Rectal smooth muscle tissue (tissue), 1 donor: ENCODE data around the gene ATF6.

Experiments used
- H3K27ac ChIP-seq: one replicate; pipeline ENCODE4 v1.7.0; 2013; ENCODE audit warnings: low read depth, low read length, inconsistent platforms
- H3K27me3 ChIP-seq: one replicate; pipeline ENCODE4 v1.7.0; 2013; ENCODE audit warnings: low read length; ENCODE audit not compliant: control insufficient read depth, insufficient read depth
- H3K36me3 ChIP-seq: one replicate; pipeline ENCODE4 v1.7.0; 2013; ENCODE audit warnings: low read length; ENCODE audit not compliant: control insufficient read depth, insufficient read depth
- H3K4me1 ChIP-seq: one replicate; pipeline ENCODE4 v1.7.0; 2013; ENCODE audit warnings: low read length; ENCODE audit not compliant: control insufficient read depth, insufficient read depth
- H3K4me3 ChIP-seq: one replicate; pipeline ENCODE4 v1.7.0; 2013; ENCODE audit warnings: low read length
- H3K9ac ChIP-seq: one replicate; pipeline ENCODE4 v1.7.0; 2013; ENCODE audit warnings: low read length

ATF6 gene

GRCh38 chr1:161982507-161982895, 216.4 kb downstream of the ATF6 start:
- Histone ChIP-seq H3K27ac (no peak overlapping the region), H3K36me3 (peaks cover 2% of the 10 kb centered on the region), H3K9ac (no peak overlapping the region), H3K27me3 (no peaks in the 10 kb centered on the region), H3K4me1 (peaks cover 24% of the 10 kb centered on the region), H3K4me3 (no peak overlapping the region)

GRCh38 chr1:161982917-161983316, 216.8 kb downstream of the ATF6 start:
- Histone ChIP-seq H3K4me1 (peaks cover 24% of the 10 kb centered on the region), H3K27me3 (no peaks in the 10 kb centered on the region), H3K27ac (no peak overlapping the region), H3K4me3 (no peak overlapping the region), H3K36me3 (peaks cover 2% of the 10 kb centered on the region), H3K9ac (no peak overlapping the region)

- no peak overlapping the region for H3K27ac ChIP-seq
- peaks cover 1% of the 10 kb centered on the region for H3K27me3 ChIP-seq
- H3K4me3 ChIP-seq = no peak overlapping the region
- no peak overlapping the region for H3K9ac ChIP-seq
- H3K4me1 ChIP-seq = peaks cover 29% of the 10 kb centered on the region
- H3K36me3 ChIP-seq = peaks cover 2% of the 10 kb centered on the region
These were observed 217.6 kb downstream of the ATF6 start for GRCh38 chr1:161983725-161984124.

GRCh38 chr1:161985301-161985822, 219.2 kb downstream of the ATF6 start:
- no peak overlapping the region for H3K9ac ChIP-seq
- H3K27ac ChIP-seq = peak overlapping the region; percentile 51
- peaks cover 1% of the 10 kb centered on the region for H3K27me3 ChIP-seq
- H3K4me3 ChIP-seq = no peak overlapping the region
- peaks cover 30% of the 10 kb centered on the region for H3K4me1 ChIP-seq
- peaks cover 2% of the 10 kb centered on the region for H3K36me3 ChIP-seq

GRCh38 chr1:161986328-161986727, 220.2 kb downstream of the ATF6 start:
- peaks cover 30% of the 10 kb centered on the region for H3K4me1 ChIP-seq

GRCh38 chr1:161987303-161987702, 221.2 kb downstream of the ATF6 start:
- peak overlapping the region; percentile 86 for H3K27ac ChIP-seq
- no peak overlapping the region for H3K9ac ChIP-seq
- peaks cover 30% of the 10 kb centered on the region for H3K4me1 ChIP-seq
- H3K36me3 ChIP-seq = peaks cover 2% of the 10 kb centered on the region
- peaks cover 1% of the 10 kb centered on the region for H3K27me3 ChIP-seq
- H3K4me3 ChIP-seq = no peak overlapping the region

More at GRCh38 chr1:161986328-161986727, 220.2 kb downstream of the ATF6 start:
- H3K9ac ChIP-seq = no peak overlapping the region
- H3K36me3 ChIP-seq = peaks cover 2% of the 10 kb centered on the region
- peaks cover 1% of the 10 kb centered on the region for H3K27me3 ChIP-seq
- H3K27ac ChIP-seq = peak overlapping the region; percentile 86
- H3K4me3 ChIP-seq = no peak overlapping the region

GRCh38 chr1:161987872-161988271, 221.8 kb downstream of the ATF6 start:
- Histone ChIP-seq H3K4me3 (no peak overlapping the region), H3K27ac (peak overlapping the region; percentile 86), H3K9ac (no peak overlapping the region), H3K36me3 (peaks cover 2% of the 10 kb centered on the region), H3K27me3 (peaks cover 1% of the 10 kb centered on the region), H3K4me1 (peaks cover 30% of the 10 kb centered on the region)

GRCh38 chr1:161988413-161988812, 222.3 kb downstream of the ATF6 start:
- Histone ChIP-seq H3K27me3 (peaks cover 1% of the 10 kb centered on the region), H3K36me3 (peaks cover 3% of the 10 kb centered on the region), H3K9ac (no peak overlapping the region), H3K4me3 (no peak overlapping the region), H3K4me1 (peaks cover 30% of the 10 kb centered on the region), H3K27ac (peak overlapping the region; percentile 86)

- H3K4me1 ChIP-seq = peaks cover 30% of the 10 kb centered on the region
- H3K27me3 ChIP-seq = peaks cover 1% of the 10 kb centered on the region
- H3K27ac ChIP-seq = peak overlapping the region; percentile 86
- H3K4me3 ChIP-seq = no peak overlapping the region
- H3K9ac ChIP-seq = no peak overlapping the region
- H3K36me3 ChIP-seq = peaks cover 2% of the 10 kb centered on the region
These were observed 223.0 kb downstream of the ATF6 start for GRCh38 chr1:161989108-161989507.

GRCh38 chr1:161989786-161990185, 223.7 kb downstream of the ATF6 start:
- peaks cover 34% of the 10 kb centered on the region for H3K4me1 ChIP-seq
- H3K27ac ChIP-seq = no peak overlapping the region
- no peak overlapping the region for H3K9ac ChIP-seq
- H3K27me3 ChIP-seq = peaks cover 1% of the 10 kb centered on the region
- peaks cover 2% of the 10 kb centered on the region for H3K36me3 ChIP-seq
- no peak overlapping the region for H3K4me3 ChIP-seq

GRCh38 chr1:161993576-161993975, 227.5 kb downstream of the ATF6 start:
- H3K4me3 ChIP-seq = no peak overlapping the region
- peaks cover 9% of the 10 kb centered on the region for H3K36me3 ChIP-seq
- no peak overlapping the region for H3K27ac ChIP-seq
- no peak overlapping the region for H3K9ac ChIP-seq
- no peaks in the 10 kb centered on the region for H3K27me3 ChIP-seq
- H3K4me1 ChIP-seq = peaks cover 6% of the 10 kb centered on the region

GRCh38 chr1:161994175-161994668, 228.1 kb downstream of the ATF6 start:
- Histone ChIP-seq H3K27me3 (no peaks in the 10 kb centered on the region), H3K27ac (peak overlapping the region; percentile 15), H3K9ac (no peak overlapping the region), H3K4me1 (peaks cover 3% of the 10 kb centered on the region), H3K4me3 (peak overlapping the region; percentile 35), H3K36me3 (peaks cover 9% of the 10 kb centered on the region)

- H3K4me3 ChIP-seq = no peak overlapping the region
These were observed 231.0 kb downstream of the ATF6 start for GRCh38 chr1:161997152-161997551.

More at GRCh38 chr1:161997152-161997551, 231.0 kb downstream of the ATF6 start:
- H3K36me3 ChIP-seq = peaks cover 13% of the 10 kb centered on the region
- H3K27me3 ChIP-seq = no peaks in the 10 kb centered on the region
- peaks cover 3% of the 10 kb centered on the region for H3K4me1 ChIP-seq
- H3K9ac ChIP-seq = no peak overlapping the region
- H3K27ac ChIP-seq = no peak overlapping the region
